Uterus (tissue), 4 donors: ENCODE data around the gene SMC6. TPM values are rescaled to one million over a fixed set of nuclear protein-coding genes. Genes with fewer than 3 reads are reported as not detected.

ENCODE experiments used
- DNase-seq, 2 donors: peaks; one replicate each; pipeline ENCODE4 v3.0.0-alpha.2; 2019 to 2020
- H3K27ac ChIP-seq, 2 donors: fragments of 200-600 bp; sonication (generic); 1 replicate in 1 of 2; 2 replicates in 1 of 2; pipeline ENCODE4 v1.5.1; 2016 to 2018
- H3K27me3 ChIP-seq, 2 donors: fragments of 200-600 bp; sonication (generic); one replicate each; pipeline ENCODE4 v1.5.1; 2018 to 2019; ENCODE audit warnings: control low read depth in 1 of 2
- H3K36me3 ChIP-seq, 2 donors: fragments of 200-600 bp; sonication (generic); one replicate each; pipeline ENCODE4 v1.5.1; 2019; ENCODE audit warnings: control low read depth in 1 of 2
- H3K4me1 ChIP-seq, 2 donors: fragments of 200-600 bp; sonication (generic); one replicate each; pipeline ENCODE4 v1.5.1; 2018 to 2019; ENCODE audit warnings: control low read depth in 1 of 2
- H3K4me3 ChIP-seq, 2 donors: fragments of 200-600 bp; sonication (generic); 1 replicate in 1 of 2; 2 replicates in 1 of 2; pipeline ENCODE4 v1.5.1; 2018 to 2019; ENCODE audit warnings: mild to moderate bottlenecking in 1 of 2
- H3K9me3 ChIP-seq, 2 donors: fragments of 200-600 bp; sonication (generic); one replicate each; pipeline ENCODE4 v1.5.1; 2019; ENCODE audit warnings: control low read depth in 1 of 2
- CTCF ChIP-seq, 4 experiments: fragments of 200-600 bp in 2 of 4; fragments of 450-650 bp in 2 of 4; sonication (generic) in 2 of 4; IDR thresholded peaks; one replicate each; pipeline ENCODE4 v1.5.1; 2016 to 2019; ENCODE audit warnings: antibody characterized with exemption in 4 of 4, mild to moderate bottlenecking in 2 of 4, moderate library complexity in 1 of 4
- POLR2A ChIP-seq, 2 donors: fragments of 450-650 bp; IDR thresholded peaks; one replicate each; pipeline ENCODE4 v1.6.1; 2016; ENCODE audit warnings: antibody characterized with exemption in 2 of 2, mild to moderate bottlenecking in 1 of 2, moderate library complexity in 1 of 2
- intact Hi-C: fragments of 100-400 bp; cut with DNase I; formaldehyde crosslinking; loops from one replicate; pipeline ENCODE4 v1.15.1; 2023; ENCODE audit warnings: low total_unique reads
- total RNA-seq, 4 donors: library from RNA; depleted of rRNA in 3 of 4; stranded (reverse); fragments of >200 nt in 3 of 4; gene quantifications; one replicate each; pipeline versions ENCODE4 v1.1.0 to v1.2.4, GENCODE V29; 2014 to 2023
- donor health status: DM: yes; HTN: yes; CAD: no.

Gene SMC6
- total RNA-seq, 4 donors from 2014 or later, result 7.4 to 49.4 (median 15.5) TPM

GRCh38 chr2:17646838-17647701 is 106.5 kb downstream of the SMC6 start:
- intact Hi-C loops, result no loop called here
- Histone ChIP-seq H3K36me3 (no peaks in the 10 kb centered on the region), H3K4me3 (no peak overlapping the region), H3K4me1 (peaks cover 0 to 7% of the 10 kb centered on the region in 2 donors), H3K9me3 (no peaks in the 10 kb centered on the region), H3K27me3 (no peaks in the 10 kb centered on the region), H3K27ac (no peak overlapping the region)
- TF ChIP-seq CTCF (IDR thresholded peaks at IDR 0.05) (no peak), POLR2A (IDR thresholded peaks at IDR 0.05) (no peak)
- DNase-seq, result no peak

GRCh38 chr2:17646081-17646554 is 107.5 kb downstream of the SMC6 start:
- H3K27me3 ChIP-seq, result no peaks in the 10 kb centered on the region
- H3K27ac ChIP-seq, result peak overlapping the region in 1 of 2 donors; percentile 21
- H3K4me1 ChIP-seq, result peaks cover 0 to 7% of the 10 kb centered on the region in 2 donors
- TF ChIP-seq POLR2A (IDR thresholded peaks at IDR 0.05), result no peak
- peak; percentile 73 to 89 (median 86) for TF ChIP-seq CTCF (IDR thresholded peaks at IDR 0.05)
- H3K4me3 ChIP-seq, result no peak overlapping the region
- H3K36me3 ChIP-seq, result no peaks in the 10 kb centered on the region
- no peaks in the 10 kb centered on the region for H3K9me3 ChIP-seq
- intact Hi-C loops, result no loop called here
- peak; percentile 47 to 83 for DNase-seq

- no peak for TF ChIP-seq POLR2A (IDR thresholded peaks at IDR 0.05)
- no peak for TF ChIP-seq CTCF (IDR thresholded peaks at IDR 0.05)
- Histone ChIP-seq H3K9me3 (no peaks in the 10 kb centered on the region), H3K4me3 (no peak overlapping the region), H3K36me3 (no peaks in the 10 kb centered on the region), H3K4me1 (peaks cover 0 to 7% of the 10 kb centered on the region in 2 donors), H3K27ac (peak overlapping the region; percentile 21 to 45), H3K27me3 (no peaks in the 10 kb centered on the region)
- intact Hi-C loops, result no loop called here
- no peak for DNase-seq
These were observed 108.5 kb downstream of the SMC6 start for GRCh38 chr2:17644997-17645720.

GRCh38 chr2:17643031-17643615 is 110.5 kb downstream of the SMC6 start:
- Histone ChIP-seq H3K4me1 (peaks cover 0 to 7% of the 10 kb centered on the region in 2 donors), H3K27ac (peak overlapping the region; percentile 52 to 68), H3K36me3 (no peaks in the 10 kb centered on the region), H3K4me3 (no peak overlapping the region), H3K9me3 (no peaks in the 10 kb centered on the region), H3K27me3 (no peaks in the 10 kb centered on the region)
- no peak for TF ChIP-seq CTCF (IDR thresholded peaks at IDR 0.05)
- no peak for TF ChIP-seq POLR2A (IDR thresholded peaks at IDR 0.05)
- intact Hi-C loops, result no loop called here
- peak; percentile 55 to 72 for DNase-seq
